CD4-positive, alpha-beta T cell treated with Interleukin-17A for 4 hours (primary cell): Measurements from ENCODE around the gene ALDOC.
A peak's percentile ranks its signal among the peaks of the same experiment; 100 is the strongest.
"Not testable (repeated sequence)": the region's sequence is repeated elsewhere in the genome, so short reads cannot be mapped to it uniquely, and the experiment has no call there.

Experiments
- DNase-seq: peaks from one replicate; pipeline ENCODE4 v3.0.0-alpha.2; 2020; ENCODE audit warnings: mixed read lengths

ALDOC gene

GRCh38 chr17:28580959-28581358 lies 4.3 kb upstream of the ALDOC start:
- DNase-seq, result no peak

- no peak for DNase-seq
Measured at GRCh38 chr17:28579526-28579925, 2.8 kb upstream of the ALDOC start.

GRCh38 chr17:28578246-28579195 lies 1.8 kb upstream of the ALDOC start:
- no peak for DNase-seq

- DNase-seq, result no peak
Measured at GRCh38 chr17:28577466-28577824, 750 bp upstream of the ALDOC start.

GRCh38 chr17:28576016-28576415 lies 679 bp downstream of the ALDOC start:
- DNase-seq, result not testable (repeated sequence)

- DNase-seq, result no peak
Measured at GRCh38 chr17:28575126-28575795, 1.4 kb downstream of the ALDOC start.

- DNase-seq, result no peak
Measured at GRCh38 chr17:28574526-28574925, 2.2 kb downstream of the ALDOC start.

GRCh38 chr17:28573966-28574480 lies 2.7 kb downstream of the ALDOC start:
- no peak for DNase-seq

GRCh38 chr17:28573521-28573920 lies 3.2 kb downstream of the ALDOC start:
- no peak for DNase-seq

- DNase-seq, result no peak
Measured at GRCh38 chr17:28573040-28573380, 3.7 kb downstream of the ALDOC start.

- no peak for DNase-seq
Measured at GRCh38 chr17:28572259-28573039, 4.2 kb downstream of the ALDOC start.

GRCh38 chr17:28571361-28572122 lies 5.2 kb downstream of the ALDOC start, which contains the start of gene PIGS:
Gene PIGS (minus strand): TSS chr17:28571524. CDS start chr17:28571496, 28 bp downstream.
- peak; percentile 93 for DNase-seq

GRCh38 chr17:28570716-28571360 lies 5.9 kb downstream of the ALDOC start:
- peak; percentile 64 for DNase-seq

- DNase-seq, result no peak
Measured at GRCh38 chr17:28569446-28569845, 7.2 kb downstream of the ALDOC start.

- DNase-seq, result no peak
Measured at GRCh38 chr17:28567604-28568003, 9.1 kb downstream of the ALDOC start.

- DNase-seq, result no peak
Measured at GRCh38 chr17:28563475-28563874, 13.2 kb downstream of the ALDOC start.

GRCh38 chr17:28555022-28555421 lies 21.7 kb downstream of the ALDOC start:
- DNase-seq, result no peak

- DNase-seq, result no peak
Measured at GRCh38 chr17:28554565-28554964, 22.1 kb downstream of the ALDOC start.

- DNase-seq, result no peak
Measured at GRCh38 chr17:28553000-28553505, 23.6 kb downstream of the ALDOC start.

GRCh38 chr17:28552176-28552999 lies 24.3 kb downstream of the ALDOC start, which contains the start of gene UNC119:
Gene UNC119 (minus strand): TSS chr17:28552624. CDS start chr17:28552557, 67 bp downstream.
- DNase-seq, result peak; percentile 89
